Measurements from ENCODE around the gene ZNF304. TPM values are rescaled to one million over a fixed set of nuclear protein-coding genes. Genes with fewer than 3 reads are reported as not detected.

ZNF304 gene
- total RNA-seq, 2 donors from 2014 or later: 6.6 to 8.2 TPM

DNA sequence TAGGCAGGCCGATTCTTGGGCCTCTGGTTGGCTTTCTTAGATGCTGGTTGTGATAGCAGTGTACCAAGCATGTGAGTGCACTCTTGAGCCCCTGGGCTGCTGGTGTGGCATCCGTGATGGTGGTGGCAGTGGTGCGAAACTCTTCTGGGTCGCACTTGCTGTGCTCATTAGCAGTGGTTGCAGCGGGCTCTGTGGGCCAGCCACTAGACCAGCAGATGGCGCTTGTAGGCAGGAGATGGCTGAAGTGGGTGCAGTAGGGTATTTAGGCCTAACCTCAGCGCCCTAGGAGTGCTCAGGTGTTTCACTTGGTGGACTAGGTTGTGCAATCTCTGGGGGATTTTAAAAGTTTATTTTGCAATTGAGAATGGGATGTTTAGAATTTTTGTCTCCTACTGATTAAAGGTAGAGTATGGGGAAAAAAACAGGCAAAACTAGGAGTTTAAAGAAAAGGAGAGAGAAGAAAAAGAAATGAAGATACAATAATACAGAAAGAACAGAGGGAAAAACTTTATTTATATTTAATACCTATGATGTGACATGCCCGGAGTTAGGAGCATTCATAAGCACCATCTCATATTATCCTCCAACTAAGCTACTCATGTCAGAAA lies 55.5 kb downstream of the ZNF304 start:
- no peaks in the 10 kb centered on the region for H3K9me3 ChIP-seq
- no peak overlapping the region for H3K27ac ChIP-seq
- peaks cover 0 to 10% of the 10 kb centered on the region in 2 donors for H3K4me1 ChIP-seq
- peak; percentile 49 to 80 for TF ChIP-seq CTCF (IDR thresholded peaks at IDR 0.05)
- no peaks in the 10 kb centered on the region for H3K27me3 ChIP-seq
- H3K36me3 ChIP-seq: no peaks in the 10 kb centered on the region
- H3K4me3 ChIP-seq: no peak overlapping the region
- DNase-seq (ENCODE audit: low spot score): no peak

Other genes starting within 250 kb of the ZNF304 start
- gene USP29, start 231.3 kb upstream of the ZNF304 start, total RNA-seq: not detected
- gene ZIM3, start 206.1 kb upstream of the ZNF304 start, total RNA-seq: not detected
- gene DUXA, start 183.8 kb upstream of the ZNF304 start, total RNA-seq: not detected
- 10 to 100 TPM; 11.5 to 23.2 TPM for gene ZNF264, start 159.8 kb upstream of the ZNF304 start, total RNA-seq
- gene AURKC, start 120.2 kb upstream of the ZNF304 start, total RNA-seq: under 1 TPM; 0.41 to 0.71 TPM
- gene ZNF805, start 110.6 kb upstream of the ZNF304 start, total RNA-seq: 10 to 100 TPM; 11.6 to 12.2 TPM
- gene ZNF460, start 70.8 kb upstream of the ZNF304 start, total RNA-seq: 10 to 100 TPM; 34.7 to 38.3 TPM
- gene ZNF543, start 30.8 kb upstream of the ZNF304 start, total RNA-seq: 1 to 10 TPM; 6.0 to 7.8 TPM
- 10 to 100 TPM; 16.2 to 23.1 TPM for gene TRAPPC2B, start 12.3 kb downstream of the ZNF304 start, total RNA-seq
- gene ZNF547, start 12.3 kb downstream of the ZNF304 start, total RNA-seq: 1 to 10 TPM; 2.4 to 3.5 TPM
- 10 to 100 TPM; 11.1 to 18.3 TPM for gene ZNF548, start 38.6 kb downstream of the ZNF304 start, total RNA-seq
- 1 to 10 TPM; 5.6 to 8.4 TPM for gene ZNF17, start 59.9 kb downstream of the ZNF304 start, total RNA-seq
- 1 to 10 TPM; 1.1 to 3.5 TPM for gene ZNF749, start 84.1 kb downstream of the ZNF304 start, total RNA-seq
- 1 to 10 TPM; 2.0 to 2.9 TPM for gene VN1R1, start 105.9 kb downstream of the ZNF304 start, total RNA-seq
- gene ZNF772, start 126.3 kb downstream of the ZNF304 start, total RNA-seq: 10 to 100 TPM; 14.9 to 17.3 TPM
- gene ZNF419, start 136.5 kb downstream of the ZNF304 start, total RNA-seq: 1 to 10 TPM; 4.9 to 7.2 TPM
- 1 to 10 TPM; 2.1 to 8.5 TPM for gene ZNF773, start 148.7 kb downstream of the ZNF304 start, total RNA-seq
- gene ZNF549, start 176.1 kb downstream of the ZNF304 start, total RNA-seq: 1 to 10 TPM; 2.2 to 4.1 TPM
- gene ZNF550, start 208.6 kb downstream of the ZNF304 start, total RNA-seq: 1 to 10 TPM; 4.6 to 5.2 TPM
- gene ZNF416, start 227.6 kb downstream of the ZNF304 start, total RNA-seq: 1 to 10 TPM; 3.2 to 4.4 TPM
- 1 to 10 TPM; 3.3 to 4.9 TPM for gene ZIK1, start 232.9 kb downstream of the ZNF304 start, total RNA-seq
- 10 to 100 TPM in 1 of 2 donors, 1 to 10 TPM in 1; 5.7 to 10.8 TPM for gene ZNF530, start 248.6 kb downstream of the ZNF304 start, total RNA-seq